ENCODE results near the gene SYNPR.

SYNPR gene

GRCh38 chr3:63355809-63356208 lies 77.7 kb downstream of the SYNPR start:
- DNase-seq (ENCODE audit: low read depth), result no peak
- H3K4me3 ChIP-seq (ENCODE audit: control insufficient read depth, low read depth, low read length), result no peak overlapping the region
- no peak for TF ChIP-seq CTCF (IDR thresholded peaks at IDR 0.05; ENCODE audit: control insufficient read depth, insufficient read depth, low read depth, low read length, missing control alignments)

- no peak for TF ChIP-seq CTCF (IDR thresholded peaks at IDR 0.05; ENCODE audit: control insufficient read depth, insufficient read depth, low read depth, low read length, missing control alignments)
- no peak overlapping the region for H3K4me3 ChIP-seq (ENCODE audit: control insufficient read depth, low read depth, low read length)
- peak; percentile 4 for DNase-seq (ENCODE audit: low read depth)
Observed at GRCh38 chr3:63364495-63364894, 86.4 kb downstream of the SYNPR start.

GRCh38 chr3:63364910-63365309 lies 86.8 kb downstream of the SYNPR start:
- no peak for DNase-seq (ENCODE audit: low read depth)
- no peak overlapping the region for H3K4me3 ChIP-seq (ENCODE audit: control insufficient read depth, low read depth, low read length)
- peak; percentile 14 for TF ChIP-seq CTCF (IDR thresholded peaks at IDR 0.05; ENCODE audit: control insufficient read depth, insufficient read depth, low read depth, low read length, missing control alignments)

GRCh38 chr3:63365671-63366070 lies 87.6 kb downstream of the SYNPR start:
- no peak for TF ChIP-seq CTCF (IDR thresholded peaks at IDR 0.05; ENCODE audit: control insufficient read depth, insufficient read depth, low read depth, low read length, missing control alignments)
- no peak overlapping the region for H3K4me3 ChIP-seq (ENCODE audit: control insufficient read depth, low read depth, low read length)
- DNase-seq (ENCODE audit: low read depth), result no peak

GRCh38 chr3:63370094-63370493 lies 92.0 kb downstream of the SYNPR start:
- H3K4me3 ChIP-seq (ENCODE audit: control insufficient read depth, low read depth, low read length), result no peak overlapping the region
- no peak for DNase-seq (ENCODE audit: low read depth)
- no peak for TF ChIP-seq CTCF (IDR thresholded peaks at IDR 0.05; ENCODE audit: control insufficient read depth, insufficient read depth, low read depth, low read length, missing control alignments)

GRCh38 chr3:63383040-63383439 lies 104.9 kb downstream of the SYNPR start:
- DNase-seq (ENCODE audit: low read depth), result no peak
- no peak for TF ChIP-seq CTCF (IDR thresholded peaks at IDR 0.05; ENCODE audit: control insufficient read depth, insufficient read depth, low read depth, low read length, missing control alignments)
- no peak overlapping the region for H3K4me3 ChIP-seq (ENCODE audit: control insufficient read depth, low read depth, low read length)

GRCh38 chr3:63384382-63384781 lies 106.3 kb downstream of the SYNPR start:
- DNase-seq (ENCODE audit: low read depth), result no peak
- TF ChIP-seq CTCF (IDR thresholded peaks at IDR 0.05; ENCODE audit: control insufficient read depth, insufficient read depth, low read depth, low read length, missing control alignments), result no peak
- H3K4me3 ChIP-seq (ENCODE audit: control insufficient read depth, low read depth, low read length), result no peak overlapping the region
